Measurements from ENCODE around the gene WFDC1.

GRCh38 chr16:84262939-84263338 lies 31.7 kb upstream of the WFDC1 start:
- TF ChIP-seq CTCF (IDR thresholded peaks at IDR 0.05) (no peak), POLR2A (IDR thresholded peaks at IDR 0.05) (no peak)
